ENCODE measurements around the gene REV1.

DNA sequence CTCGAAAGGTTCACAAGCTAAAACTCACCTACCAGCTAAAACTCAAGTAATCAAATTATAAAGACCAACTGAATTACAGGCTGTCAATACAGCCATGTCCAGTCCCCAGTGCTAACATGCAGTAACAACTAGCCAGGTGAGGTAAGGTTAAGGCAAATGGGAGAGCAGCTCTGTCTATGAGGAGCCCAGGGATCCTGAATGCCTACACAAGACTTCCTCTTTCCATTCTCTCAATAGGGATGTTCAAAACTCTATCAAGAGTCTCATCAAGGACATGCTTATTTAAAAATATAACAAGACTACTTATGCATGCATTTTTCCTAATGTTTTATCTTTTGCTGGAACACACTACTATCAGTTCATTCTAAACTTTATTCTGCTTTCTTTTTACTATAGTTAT lies 20.4 kb downstream of the REV1 start:
- TF ChIP-seq CTCF (conservative IDR thresholded peaks at IDR 0.05; ENCODE audit: low read length) (no peak), EZH2phosphoT487 (IDR thresholded peaks at IDR 0.05; ENCODE audit: borderline replicate concordance, low read depth, low read length) (no peak)
